KOPT-K1 (cell line): ENCODE data around the gene WWP2.
"Not testable (repeated sequence)": the region's sequence is repeated elsewhere in the genome, so short reads cannot be mapped to it uniquely, and the experiment has no call there.

ENCODE experiments used
- H3K27ac ChIP-seq: fragments of 200-600 bp; sonication (generic); 2 replicates; pipeline ENCODE4 v1.5.1; 2016; ENCODE audit warnings: antibody characterized with exemption, mild to moderate bottlenecking, low read depth, low read length; ENCODE audit not compliant: poor library complexity, severe bottlenecking
- H3K36me3 ChIP-seq: fragments of 200-600 bp; sonication (generic); 2 replicates; pipeline ENCODE4 v1.5.1; 2017; ENCODE audit warnings: antibody characterized with exemption, mild to moderate bottlenecking, low read length, moderate library complexity; ENCODE audit not compliant: insufficient read depth
- H3K9me3 ChIP-seq: fragments of 200-600 bp; sonication (generic); 2 replicates; pipeline ENCODE4 v1.5.1; 2017; ENCODE audit warnings: antibody characterized with exemption, low read length, mild to moderate bottlenecking; ENCODE audit not compliant: insufficient read depth, poor library complexity, severe bottlenecking

WWP2 gene

DNA sequence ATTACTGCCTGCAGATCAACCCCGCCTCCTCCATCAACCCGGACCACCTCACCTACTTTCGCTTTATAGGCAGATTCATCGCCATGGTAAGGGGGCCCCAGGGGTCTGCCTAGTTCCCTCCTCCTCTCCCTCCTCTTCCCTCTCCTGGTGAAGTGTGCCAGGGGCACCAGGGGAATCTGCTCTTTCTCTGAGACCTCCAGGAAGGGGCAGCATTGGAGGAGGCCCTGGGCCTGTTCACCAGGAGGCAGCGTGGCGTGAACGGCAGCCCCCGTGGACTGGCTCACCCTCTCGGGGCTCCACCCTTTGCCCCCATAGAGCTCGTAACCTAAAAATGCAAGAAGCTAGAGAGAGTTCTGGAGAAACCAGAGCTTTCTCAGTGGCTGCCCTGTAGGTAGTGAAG, 171.9 kb downstream of the WWP2 start:
- Histone ChIP-seq H3K36me3 (peaks cover 47% of the 10 kb centered on the region), H3K9me3 (no peaks in the 10 kb centered on the region), H3K27ac (no peak overlapping the region)

DNA sequence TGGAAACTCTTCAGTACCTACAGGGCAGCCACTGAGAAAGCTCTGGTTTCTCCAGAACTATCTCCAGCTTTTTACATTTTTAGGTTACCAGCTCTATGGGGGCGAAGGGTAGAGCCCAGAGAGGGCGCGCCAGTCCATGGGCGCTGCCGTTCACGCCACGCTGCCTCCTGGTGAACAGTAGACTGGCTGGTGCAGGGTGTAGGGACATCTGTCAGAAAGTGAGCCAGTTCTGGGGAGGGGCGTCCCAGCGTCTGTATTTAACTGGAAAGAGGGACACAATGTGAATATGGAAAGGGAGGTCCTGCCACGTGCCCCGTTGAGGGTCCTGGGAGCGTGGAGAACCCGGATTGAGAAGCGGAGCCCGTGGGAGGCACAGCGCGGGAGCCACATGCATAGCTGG, 172.6 kb downstream of the WWP2 start:
- H3K9me3 ChIP-seq: no peaks in the 10 kb centered on the region
- peaks cover 54% of the 10 kb centered on the region for H3K36me3 ChIP-seq
- no peak overlapping the region for H3K27ac ChIP-seq

DNA sequence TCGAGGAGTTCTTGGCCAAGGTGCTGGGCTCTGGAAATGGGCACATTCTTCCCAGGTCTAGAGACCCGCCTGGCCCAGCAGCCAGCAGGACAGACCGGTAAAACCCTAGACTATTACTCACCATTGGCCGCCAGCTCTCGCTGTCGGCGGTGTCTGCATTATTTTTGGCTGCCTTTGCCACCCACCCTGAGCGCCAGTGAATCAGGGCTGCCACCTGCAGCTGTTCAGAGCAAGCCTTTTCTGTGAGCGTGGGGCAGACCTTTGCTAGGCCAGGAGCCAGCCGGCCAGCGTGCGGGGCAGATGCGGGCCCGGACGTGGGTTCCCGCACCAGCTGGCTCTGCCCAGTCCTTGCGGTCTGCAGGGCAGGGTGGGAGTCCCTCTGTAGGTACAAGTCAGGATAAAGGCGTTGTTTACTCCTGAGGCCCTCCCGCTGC, 173.2 kb downstream of the WWP2 start:
- no peak overlapping the region for H3K27ac ChIP-seq
- H3K9me3 ChIP-seq: no peaks in the 10 kb centered on the region
- H3K36me3 ChIP-seq: peaks cover 60% of the 10 kb centered on the region

DNA sequence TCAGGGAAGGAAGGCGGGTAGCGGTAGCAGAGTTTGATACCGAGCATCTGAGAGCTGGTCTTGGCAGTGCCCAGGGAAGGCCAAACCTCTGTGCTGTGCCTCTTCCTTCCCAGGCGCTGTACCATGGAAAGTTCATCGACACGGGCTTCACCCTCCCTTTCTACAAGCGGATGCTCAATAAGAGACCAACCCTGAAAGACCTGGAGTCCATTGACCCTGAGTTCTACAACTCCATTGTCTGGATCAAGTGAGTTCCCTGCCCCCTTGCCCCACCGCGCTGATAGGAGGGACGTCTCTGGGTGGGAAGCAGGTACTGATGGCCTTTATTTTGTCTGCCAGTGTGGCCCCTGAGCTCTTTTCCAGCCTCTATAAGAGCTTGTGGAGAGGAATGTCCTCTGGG, 173.6 kb downstream of the WWP2 start:
- Histone ChIP-seq H3K9me3 (no peaks in the 10 kb centered on the region), H3K27ac (no peak overlapping the region), H3K36me3 (peaks cover 64% of the 10 kb centered on the region)

DNA sequence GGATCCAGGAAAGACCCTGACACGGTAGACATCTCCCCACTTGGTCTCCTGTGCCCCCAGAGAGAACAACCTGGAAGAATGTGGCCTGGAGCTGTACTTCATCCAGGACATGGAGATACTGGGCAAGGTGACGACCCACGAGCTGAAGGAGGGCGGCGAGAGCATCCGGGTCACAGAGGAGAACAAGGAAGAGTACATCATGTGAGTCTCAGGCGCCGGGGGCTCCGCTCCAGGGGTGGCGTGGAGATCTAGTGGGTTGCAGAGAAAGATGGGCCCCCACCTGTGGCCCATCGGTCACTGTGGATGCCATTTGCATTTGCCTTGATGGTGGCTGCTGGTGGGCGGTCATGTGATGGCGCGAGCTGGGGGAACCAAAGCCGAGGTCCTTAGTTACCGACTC, 174.1 kb downstream of the WWP2 start:
- peaks cover 64% of the 10 kb centered on the region for H3K36me3 ChIP-seq
- H3K9me3 ChIP-seq: no peaks in the 10 kb centered on the region
- no peak overlapping the region for H3K27ac ChIP-seq

DNA sequence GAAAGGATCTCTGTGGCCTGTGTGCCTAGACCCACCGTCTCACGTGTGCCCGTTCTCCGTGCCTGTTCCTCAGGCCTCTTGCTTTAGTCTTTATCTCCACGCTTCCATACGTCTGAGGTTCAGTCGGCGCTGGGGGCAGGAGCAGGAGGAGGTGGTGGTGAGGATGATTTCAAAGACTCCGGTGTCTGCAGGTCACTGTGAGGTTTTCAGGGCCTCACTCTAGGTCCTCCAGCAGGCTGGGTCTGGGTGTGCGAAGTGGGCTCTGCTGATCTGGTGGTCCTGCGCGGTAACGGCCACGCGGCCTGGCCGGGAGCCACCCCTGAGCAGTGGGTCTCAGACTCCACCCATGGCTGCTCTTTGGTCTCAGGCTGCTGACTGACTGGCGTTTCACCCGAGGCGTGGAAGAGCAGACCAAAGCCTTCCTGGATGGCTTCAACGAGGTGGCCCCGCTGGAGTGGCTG, 174.6 kb downstream of the WWP2 start:
- Histone ChIP-seq H3K9me3 (no peaks in the 10 kb centered on the region), H3K27ac (no peak overlapping the region), H3K36me3 (peaks cover 64% of the 10 kb centered on the region)

DNA sequence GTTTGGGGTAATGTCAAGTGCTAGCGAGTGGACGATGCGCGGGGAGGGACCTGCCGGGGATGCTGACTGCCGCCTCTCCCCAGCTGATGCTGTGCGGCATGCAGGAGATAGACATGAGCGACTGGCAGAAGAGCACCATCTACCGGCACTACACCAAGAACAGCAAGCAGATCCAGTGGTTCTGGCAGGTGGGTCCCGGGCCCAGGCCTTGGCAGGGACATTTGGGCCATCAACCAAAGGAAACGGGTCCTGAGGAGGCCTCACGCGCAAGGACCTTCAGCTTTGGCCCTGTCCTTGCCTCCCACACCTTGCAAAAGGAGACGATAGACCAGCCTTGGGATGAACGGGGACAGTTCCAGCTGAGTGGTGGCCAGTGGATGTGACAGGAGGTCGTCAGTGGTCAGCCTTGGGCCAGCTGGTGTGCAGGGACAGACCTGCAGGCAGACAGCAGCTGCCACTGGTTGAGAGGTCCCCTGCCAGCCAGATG, 175.4 kb downstream of the WWP2 start:
- Histone ChIP-seq H3K27ac (no peak overlapping the region), H3K36me3 (peaks cover 60% of the 10 kb centered on the region)

DNA sequence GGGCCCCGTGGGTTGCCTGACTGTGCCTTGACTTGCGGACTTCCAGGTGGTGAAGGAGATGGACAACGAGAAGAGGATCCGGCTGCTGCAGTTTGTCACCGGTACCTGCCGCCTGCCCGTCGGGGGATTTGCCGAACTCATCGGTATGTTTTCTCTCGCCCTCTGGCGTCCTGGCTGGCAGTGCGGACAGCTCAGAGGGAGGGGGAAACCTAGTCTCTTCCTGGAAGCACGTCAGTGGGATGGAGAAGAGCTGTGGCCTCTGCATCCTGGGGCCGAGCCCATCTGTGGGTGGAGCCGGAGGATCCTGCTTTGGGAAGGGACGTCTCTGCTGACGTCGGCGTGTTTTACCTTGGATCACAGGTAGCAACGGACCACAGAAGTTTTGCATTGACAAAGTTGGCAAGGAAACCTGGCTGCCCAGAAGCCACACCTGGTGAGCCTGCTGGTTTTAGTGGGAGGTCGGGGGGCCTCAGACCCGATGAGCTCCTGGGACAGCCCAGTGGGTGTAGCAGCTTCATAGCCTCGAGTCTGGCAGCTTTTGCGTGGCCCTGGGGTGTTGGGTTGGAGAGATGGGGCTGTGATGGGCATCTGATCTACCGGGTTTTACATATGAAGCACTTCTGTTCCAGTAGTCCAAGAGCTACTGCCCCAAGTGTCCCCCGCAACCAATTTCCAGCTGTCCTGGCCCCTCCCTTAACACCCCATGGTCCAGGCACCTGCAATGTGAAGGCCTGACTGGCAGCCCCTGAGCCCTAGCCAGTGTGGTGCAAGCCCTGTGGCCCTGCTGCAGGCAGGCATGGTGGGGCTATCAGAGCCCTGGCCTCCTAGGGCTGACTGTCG, 177.1 kb downstream of the WWP2 start:
- H3K27ac ChIP-seq: no peak overlapping the region
- peaks cover 48% of the 10 kb centered on the region for H3K36me3 ChIP-seq
- no peaks in the 10 kb centered on the region for H3K9me3 ChIP-seq

More for the DNA sequence above, 175.4 kb downstream of the WWP2 start:
- H3K9me3 ChIP-seq: no peaks in the 10 kb centered on the region

DNA sequence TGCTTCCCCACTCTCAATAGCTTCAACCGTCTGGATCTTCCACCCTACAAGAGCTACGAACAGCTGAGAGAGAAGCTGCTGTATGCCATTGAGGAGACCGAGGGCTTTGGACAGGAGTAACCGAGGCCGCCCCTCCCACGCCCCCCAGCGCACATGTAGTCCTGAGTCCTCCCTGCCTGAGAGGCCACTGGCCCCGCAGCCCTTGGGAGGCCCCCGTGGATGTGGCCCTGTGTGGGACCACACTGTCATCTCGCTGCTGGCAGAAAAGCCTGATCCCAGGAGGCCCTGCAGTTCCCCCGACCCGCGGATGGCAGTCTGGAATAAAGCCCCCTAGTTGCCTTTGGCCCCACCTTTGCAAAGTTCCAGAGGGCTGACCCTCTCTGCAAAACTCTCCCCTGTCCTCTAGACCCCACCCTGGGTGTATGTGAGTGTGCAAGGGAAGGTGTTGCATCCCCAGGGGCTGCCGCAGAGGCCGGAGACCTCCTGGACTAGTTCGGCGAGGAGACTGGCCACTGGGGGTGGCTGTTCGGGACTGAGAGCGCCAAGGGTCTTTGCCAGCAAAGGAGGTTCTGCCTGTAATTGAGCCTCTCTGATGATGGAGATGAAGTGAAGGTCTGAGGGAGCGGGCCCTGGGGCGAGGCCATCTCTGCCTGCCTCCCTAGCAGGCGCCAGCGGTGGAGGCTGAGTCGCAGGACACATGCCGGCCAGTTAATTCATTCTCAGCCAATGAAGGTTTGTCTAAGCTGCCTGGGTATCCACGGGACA, 177.9 kb downstream of the WWP2 start:
- Histone ChIP-seq H3K9me3 (no peaks in the 10 kb centered on the region), H3K36me3 (peaks cover 48% of the 10 kb centered on the region), H3K27ac (no peak overlapping the region)

DNA sequence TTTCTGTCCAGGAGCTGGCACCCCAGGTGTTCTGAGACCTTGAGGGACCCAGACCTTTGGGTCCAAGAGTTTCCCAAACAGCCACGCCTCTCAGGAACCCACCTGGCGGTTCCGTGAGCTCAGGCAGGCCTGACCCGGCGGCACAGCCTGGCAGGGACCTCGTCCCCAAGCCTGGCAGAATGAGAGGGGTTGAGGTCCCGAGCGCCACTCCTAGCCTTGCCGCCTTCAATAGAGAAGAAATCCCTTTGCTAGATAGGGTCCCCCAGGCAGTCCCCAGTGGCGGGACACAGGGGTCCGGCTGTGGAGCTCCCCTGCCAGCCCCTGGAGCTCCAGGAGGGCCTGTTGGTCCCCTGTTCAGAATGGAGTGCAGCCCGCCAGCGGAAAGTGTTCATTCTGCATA, 178.5 kb downstream of the WWP2 start:
- peaks cover 47% of the 10 kb centered on the region for H3K36me3 ChIP-seq
- no peaks in the 10 kb centered on the region for H3K9me3 ChIP-seq
- H3K27ac ChIP-seq: no peak overlapping the region

DNA sequence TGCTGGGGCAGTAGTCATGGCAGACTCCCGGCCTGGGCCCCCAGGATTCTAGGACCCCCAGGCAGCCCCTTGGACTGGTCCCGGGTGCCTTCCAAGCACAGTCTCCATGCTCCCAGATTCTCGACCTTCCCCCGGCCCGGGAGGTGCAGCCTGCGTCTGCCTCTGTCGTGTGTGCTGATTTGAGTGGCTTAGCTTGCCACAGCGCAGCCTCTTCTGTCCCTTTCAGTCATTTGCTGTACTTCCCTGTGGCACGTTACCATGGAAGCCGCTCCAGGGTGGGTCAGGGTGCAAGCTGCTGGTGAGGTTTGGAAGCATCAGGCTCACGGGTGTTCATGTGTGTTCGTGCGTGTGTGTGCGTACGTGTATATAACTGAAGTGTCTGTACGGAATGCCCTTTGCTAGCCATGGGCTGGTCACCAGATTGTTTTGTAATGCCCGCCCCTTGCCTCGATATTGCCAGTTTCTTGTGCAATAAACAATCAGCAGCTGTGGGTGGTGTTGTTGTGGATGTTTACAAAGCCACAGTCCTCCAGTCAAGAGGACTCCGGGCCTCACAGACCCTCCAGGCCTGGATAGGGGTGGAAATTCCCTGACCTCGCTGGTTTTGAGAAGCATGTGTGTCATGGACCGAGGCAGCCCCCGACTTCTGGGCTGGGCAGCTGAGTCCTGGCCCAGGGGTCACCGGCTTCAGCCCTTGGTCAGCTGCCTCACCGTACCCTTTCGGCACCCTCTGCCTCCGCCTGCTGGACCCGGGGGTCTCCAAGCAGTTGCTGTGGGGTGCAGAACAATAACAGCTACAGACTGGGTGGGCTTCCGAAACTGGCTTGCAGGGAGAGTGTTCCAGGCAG, 179.3 kb downstream of the WWP2 start:
- Histone ChIP-seq H3K9me3 (no peaks in the 10 kb centered on the region), H3K27ac (no peak overlapping the region), H3K36me3 (peaks cover 39% of the 10 kb centered on the region)

DNA sequence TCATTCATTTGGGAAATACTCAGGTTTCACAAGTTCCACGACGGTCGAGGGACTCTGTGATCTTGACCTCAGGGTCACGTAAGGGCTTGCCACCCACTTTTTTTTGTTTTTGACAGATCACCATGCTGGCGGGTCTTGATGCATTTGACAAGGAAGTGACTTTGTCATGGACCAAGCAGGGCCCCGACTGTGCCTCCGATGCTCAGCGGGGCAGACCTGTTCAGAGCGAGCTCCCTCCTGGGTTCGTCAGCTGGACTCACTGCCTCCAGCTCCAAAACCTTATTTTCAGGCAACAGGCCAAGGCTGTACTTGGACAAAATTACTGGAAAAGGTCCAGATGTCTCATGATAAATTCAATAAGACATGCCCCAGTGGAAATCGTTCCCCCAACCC, 180.0 kb downstream of the WWP2 start:
- no peaks in the 10 kb centered on the region for H3K9me3 ChIP-seq
- no peak overlapping the region for H3K27ac ChIP-seq
- peaks cover 33% of the 10 kb centered on the region for H3K36me3 ChIP-seq

DNA sequence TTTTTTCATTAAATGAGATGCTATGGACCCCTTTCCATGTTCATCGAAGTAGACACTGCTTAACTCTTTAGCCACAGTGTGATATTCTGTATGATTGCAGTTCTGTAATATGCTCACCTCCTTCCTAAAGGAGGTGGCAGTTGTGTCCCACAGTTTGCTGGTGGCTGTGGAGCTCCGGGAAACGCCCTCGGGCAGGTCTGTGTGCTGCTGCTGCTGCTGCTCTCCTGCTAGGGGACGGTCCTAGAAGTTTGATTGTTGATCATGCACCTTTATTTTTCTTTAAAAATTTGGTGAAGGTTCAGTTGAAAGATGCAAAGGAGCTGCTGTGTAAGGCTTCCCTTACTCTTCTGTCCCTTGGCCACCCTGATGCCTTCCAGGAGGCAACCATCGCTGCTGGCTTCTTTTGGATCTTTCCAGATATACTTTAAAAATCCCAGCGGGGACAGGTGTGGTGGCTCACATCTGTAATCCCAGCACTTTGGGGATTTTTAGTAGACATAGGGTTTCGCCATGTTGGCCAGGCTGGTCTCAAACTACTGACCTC, 180.6 kb downstream of the WWP2 start:
- Histone ChIP-seq H3K9me3 (no peaks in the 10 kb centered on the region), H3K36me3 (peaks cover 27% of the 10 kb centered on the region), H3K27ac (no peak overlapping the region)

DNA sequence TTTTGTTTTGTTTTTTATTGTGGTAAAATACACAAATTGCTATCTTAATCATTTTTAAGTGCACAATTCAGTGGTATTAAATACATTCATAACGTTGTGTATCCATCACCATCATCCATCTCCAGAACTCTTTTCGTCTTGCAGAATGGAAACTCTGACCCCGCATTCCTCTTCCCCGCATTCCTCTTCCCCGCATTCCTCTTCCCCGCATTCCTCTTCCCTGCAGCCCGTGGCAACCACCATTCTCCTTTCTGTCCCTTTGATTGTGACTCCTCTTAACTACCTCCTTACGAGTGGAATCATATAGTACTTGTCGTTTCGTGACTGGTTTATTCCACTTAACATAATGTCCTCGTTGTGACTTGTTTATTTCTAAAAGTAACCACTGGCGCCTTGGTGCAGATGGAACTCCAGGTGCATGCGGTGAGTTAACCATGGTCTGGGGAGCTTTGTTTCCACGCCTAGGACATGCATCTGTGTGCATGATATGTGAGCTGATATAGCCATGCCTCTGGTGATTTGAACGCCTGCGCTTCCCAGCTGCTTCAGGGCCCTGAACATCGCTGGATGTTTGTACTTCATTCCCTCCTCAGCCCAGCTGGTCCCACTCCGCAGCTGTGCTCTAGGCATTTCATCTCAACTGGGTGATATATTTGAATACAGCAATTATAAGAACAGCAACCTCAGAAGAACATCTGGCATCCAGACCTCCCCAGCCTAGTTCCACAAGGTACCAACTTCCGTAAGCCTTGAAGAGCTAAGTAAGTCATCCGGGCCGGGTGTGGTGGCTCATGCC, 181.3 kb downstream of the WWP2 start:
- not testable (repeated sequence) for H3K27ac ChIP-seq, H3K9me3 ChIP-seq
- H3K36me3 ChIP-seq: peaks cover 23% of the 10 kb centered on the region
